GM12878 (cell line): ENCODE measurements around the gene GMDS.
A peak's percentile ranks its signal among the peaks of the same experiment; 100 is the strongest.

Experiments
- EP300 ChIP-seq, 2 experiments: fragments of 150-350 bp in 1 of 2; IDR thresholded peaks; 2 replicates each; pipeline ENCODE4 v1.6.1; 2011 to 2012; ENCODE audit warnings: low read depth in 2 of 2, low read length in 2 of 2, borderline replicate concordance in 1 of 2, improper control_type of control experiment in 1 of 2, inconsistent platforms in 1 of 2; ENCODE audit not compliant: control insufficient read depth in 1 of 2
- MEF2B ChIP-seq: fragments of 450-650 bp; IDR thresholded peaks from 2 replicates; pipeline ENCODE4 v1.6.1; 2018; ENCODE audit warnings: mild to moderate bottlenecking, moderate library complexity; ENCODE audit not compliant: partially characterized antibody, poor library complexity, severe bottlenecking
- POLR2A ChIP-seq: IDR thresholded peaks from 2 replicates; pipeline ENCODE4 v1.6.1; 2011; ENCODE audit warnings: low read depth, mild to moderate bottlenecking, low read length
- RAD21 ChIP-seq: IDR thresholded peaks from 2 replicates; pipeline ENCODE4 v1.6.1; 2011; ENCODE audit warnings: mild to moderate bottlenecking, low read depth, low read length, moderate library complexity; ENCODE audit not compliant: insufficient read depth
- RFX5 ChIP-seq: IDR thresholded peaks from 2 replicates; pipeline ENCODE4 v1.6.1; 2011; ENCODE audit warnings: low read depth, low read length, improper control_type of control experiment
- SRF ChIP-seq, 2 experiments: IDR thresholded peaks; 2 replicates each; pipeline ENCODE4 v1.6.1; 2011; ENCODE audit warnings: low read depth in 2 of 2, low read length in 2 of 2, mild to moderate bottlenecking in 1 of 2, moderate library complexity in 1 of 2
- ZBTB33 ChIP-seq: fragments of 450-650 bp; IDR thresholded peaks from 2 replicates; pipeline ENCODE4 v1.6.1; 2017; ENCODE audit warnings: mild to moderate bottlenecking
- ZNF217 ChIP-seq: fragments of 450-650 bp; IDR thresholded peaks from 2 replicates; pipeline ENCODE4 v1.6.1; 2017; ENCODE audit warnings: antibody characterized with exemption, mild to moderate bottlenecking
- TF ChIP-seq, protein P1 (sequence below): IDR thresholded peaks from 2 replicates; pipeline ENCODE4 v1.6.1; 2012; ENCODE audit warnings: low read depth, low read length, improper control_type of control experiment
- TF ChIP-seq, protein P2 (sequence below): IDR thresholded peaks from 2 replicates; pipeline ENCODE4 v1.6.1; 2012; ENCODE audit warnings: low read length, inconsistent platforms
- TF ChIP-seq, protein P3 (sequence below), 3 experiments: IDR thresholded peaks in 2 of 3; conservative IDR thresholded peaks in 1 of 3; 2 replicates each; pipeline ENCODE4 v1.5.1; 2011; ENCODE audit warnings: low read depth in 3 of 3, low read length in 3 of 3, mild to moderate bottlenecking in 3 of 3, control low read depth in 2 of 3, moderate library complexity in 2 of 3, inconsistent platforms in 1 of 3, mixed read lengths in 1 of 3; ENCODE audit not compliant: control insufficient read depth in 2 of 3, insufficient read depth in 1 of 3; ENCODE audit errors: extremely low read depth in 1 of 3

DNA sequence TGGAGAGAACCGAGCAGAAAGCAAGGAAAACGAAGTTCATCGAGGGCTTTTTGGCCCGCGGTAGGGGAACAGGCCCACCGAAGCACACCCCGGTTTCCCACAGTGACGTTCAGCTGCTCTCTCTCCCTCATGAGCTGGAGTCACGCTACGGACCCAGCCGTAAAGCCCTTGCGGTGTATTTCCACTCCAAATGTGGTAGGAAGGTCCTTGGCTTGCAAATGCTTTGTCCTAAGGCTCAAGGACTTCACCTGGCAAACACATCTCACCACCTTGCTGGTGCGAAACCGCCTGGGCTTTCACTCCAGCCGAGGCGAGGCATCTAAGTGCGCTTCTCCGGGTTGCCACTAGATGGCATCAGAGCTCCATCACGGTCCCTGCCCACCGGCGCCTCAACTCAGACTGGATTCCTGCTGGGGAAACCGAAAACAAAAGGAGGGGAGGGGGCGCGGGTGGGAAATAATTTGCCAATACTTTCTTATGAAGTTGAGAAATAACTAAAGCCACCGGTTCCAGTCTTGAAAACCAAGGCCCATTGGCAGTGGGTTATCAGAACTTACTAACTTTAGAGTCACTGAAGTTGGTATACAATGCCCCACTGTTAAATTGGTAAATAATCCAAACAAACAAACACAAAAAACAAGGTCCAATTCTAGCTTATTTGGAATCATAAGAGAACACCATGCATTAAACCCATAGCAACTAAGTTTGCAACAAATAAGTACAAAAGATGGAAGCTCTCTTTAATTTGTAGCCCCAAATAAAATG is 649.1 kb downstream of the GMDS start:
- no peak for TF ChIP-seq ZBTB33
- no peak for TF ChIP-seq RFX5
- no peak for TF ChIP-seq POLR2A
- TF ChIP-seq, protein P1, sequence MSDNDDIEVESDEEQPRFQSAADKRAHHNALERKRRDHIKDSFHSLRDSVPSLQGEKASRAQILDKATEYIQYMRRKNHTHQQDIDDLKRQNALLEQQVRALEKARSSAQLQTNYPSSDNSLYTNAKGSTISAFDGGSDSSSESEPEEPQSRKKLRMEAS = no peak
- TF ChIP-seq, protein P2, sequence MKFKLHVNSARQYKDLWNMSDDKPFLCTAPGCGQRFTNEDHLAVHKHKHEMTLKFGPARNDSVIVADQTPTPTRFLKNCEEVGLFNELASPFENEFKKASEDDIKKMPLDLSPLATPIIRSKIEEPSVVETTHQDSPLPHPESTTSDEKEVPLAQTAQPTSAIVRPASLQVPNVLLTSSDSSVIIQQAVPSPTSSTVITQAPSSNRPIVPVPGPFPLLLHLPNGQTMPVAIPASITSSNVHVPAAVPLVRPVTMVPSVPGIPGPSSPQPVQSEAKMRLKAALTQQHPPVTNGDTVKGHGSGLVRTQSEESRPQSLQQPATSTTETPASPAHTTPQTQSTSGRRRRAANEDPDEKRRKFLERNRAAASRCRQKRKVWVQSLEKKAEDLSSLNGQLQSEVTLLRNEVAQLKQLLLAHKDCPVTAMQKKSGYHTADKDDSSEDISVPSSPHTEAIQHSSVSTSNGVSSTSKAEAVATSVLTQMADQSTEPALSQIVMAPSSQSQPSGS = no peak
- no peak for TF ChIP-seq ZNF217
- no peak for TF ChIP-seq EP300 (IDR thresholded peaks at IDR 0.05; ENCODE audit: borderline replicate concordance in 1 of 2, control insufficient read depth in 1 of 2, low read depth in 2 of 2, low read length in 2 of 2)
- TF ChIP-seq MEF2B = no peak
- TF ChIP-seq SRF (IDR thresholded peaks at IDR 0.05; ENCODE audit: low read depth in 2 of 2, low read length in 2 of 2) = no peak
- peak; percentile 90 for TF ChIP-seq RAD21
- TF ChIP-seq, protein P3, sequence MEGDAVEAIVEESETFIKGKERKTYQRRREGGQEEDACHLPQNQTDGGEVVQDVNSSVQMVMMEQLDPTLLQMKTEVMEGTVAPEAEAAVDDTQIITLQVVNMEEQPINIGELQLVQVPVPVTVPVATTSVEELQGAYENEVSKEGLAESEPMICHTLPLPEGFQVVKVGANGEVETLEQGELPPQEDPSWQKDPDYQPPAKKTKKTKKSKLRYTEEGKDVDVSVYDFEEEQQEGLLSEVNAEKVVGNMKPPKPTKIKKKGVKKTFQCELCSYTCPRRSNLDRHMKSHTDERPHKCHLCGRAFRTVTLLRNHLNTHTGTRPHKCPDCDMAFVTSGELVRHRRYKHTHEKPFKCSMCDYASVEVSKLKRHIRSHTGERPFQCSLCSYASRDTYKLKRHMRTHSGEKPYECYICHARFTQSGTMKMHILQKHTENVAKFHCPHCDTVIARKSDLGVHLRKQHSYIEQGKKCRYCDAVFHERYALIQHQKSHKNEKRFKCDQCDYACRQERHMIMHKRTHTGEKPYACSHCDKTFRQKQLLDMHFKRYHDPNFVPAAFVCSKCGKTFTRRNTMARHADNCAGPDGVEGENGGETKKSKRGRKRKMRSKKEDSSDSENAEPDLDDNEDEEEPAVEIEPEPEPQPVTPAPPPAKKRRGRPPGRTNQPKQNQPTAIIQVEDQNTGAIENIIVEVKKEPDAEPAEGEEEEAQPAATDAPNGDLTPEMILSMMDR (IDR thresholded peaks at IDR 0.05 in 2 of 3, conservative IDR thresholded peaks at IDR 0.05 in 1 of 3; ENCODE audit: control insufficient read depth in 2 of 3, extremely low read depth in 1 of 3, insufficient read depth in 1 of 3, low read depth in 3 of 3, low read length in 3 of 3) = peak; percentile 92 to 93 (median 93)
